Endometrial microvascular endothelial cells (primary cell): ENCODE measurements around the gene CDX2. TPM values are rescaled to one million over a fixed set of nuclear protein-coding genes. Genes with fewer than 3 reads are reported as not detected.

Experiments
- in situ Hi-C: cut with HindIII; loops from 2 replicates; pipeline ENCODE4 v1.10.0; 2017; ENCODE audit warnings: low sequenced_read_pairs, low pct_unique_long_range_greater_than_20kb; ENCODE audit errors: inconsistent ontology term
- total RNA-seq: library from RNA; depleted of rRNA; stranded (reverse); fragments of >200 nt; gene quantifications from one replicate; pipeline ENCODE4 v1.2.3, GENCODE V29; 2015; ENCODE audit errors: inconsistent ontology term

CDX2 gene
- total RNA-seq, 1 donor from 2014 or later: not detected

DNA sequence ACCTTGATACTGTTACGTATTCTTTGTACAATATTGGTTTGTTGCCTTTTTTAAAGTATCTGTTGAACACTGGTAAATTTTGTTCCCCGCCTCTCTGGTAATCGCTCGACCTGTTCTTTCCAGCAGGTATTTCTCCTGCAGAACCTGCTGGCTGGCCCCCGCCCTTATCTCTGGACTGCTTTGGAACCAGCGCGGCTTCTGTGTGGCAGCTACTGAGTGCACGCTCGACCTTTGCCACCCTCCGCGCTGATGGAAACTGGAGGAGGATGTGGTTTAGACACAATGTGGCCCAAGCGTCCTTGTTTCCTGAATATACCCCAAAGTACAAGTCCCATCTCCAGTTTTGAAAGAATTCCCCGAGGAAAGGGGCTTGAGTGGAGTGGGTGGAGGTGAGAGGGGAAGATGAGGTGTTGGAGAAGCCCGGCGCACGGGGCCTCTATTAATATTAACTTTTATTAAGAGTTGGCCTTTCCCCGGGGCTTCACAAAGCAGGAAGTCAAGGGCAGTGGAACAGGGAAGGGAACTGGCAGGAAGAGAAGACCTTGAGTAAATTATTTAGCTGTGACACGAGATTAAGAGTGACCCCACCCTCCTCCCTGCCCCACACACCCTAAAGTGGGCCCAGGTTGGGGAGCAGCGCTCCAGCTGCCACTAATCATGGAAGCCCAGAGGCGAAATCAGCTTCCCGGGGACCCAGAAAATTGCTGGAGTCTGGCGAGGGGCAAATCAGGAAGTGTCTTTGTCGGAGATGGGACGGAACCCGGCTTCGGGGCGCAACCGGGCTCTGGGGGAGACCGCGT, 16.0 kb downstream of the CDX2 start:
- in situ Hi-C loops: no loop called here

DNA sequence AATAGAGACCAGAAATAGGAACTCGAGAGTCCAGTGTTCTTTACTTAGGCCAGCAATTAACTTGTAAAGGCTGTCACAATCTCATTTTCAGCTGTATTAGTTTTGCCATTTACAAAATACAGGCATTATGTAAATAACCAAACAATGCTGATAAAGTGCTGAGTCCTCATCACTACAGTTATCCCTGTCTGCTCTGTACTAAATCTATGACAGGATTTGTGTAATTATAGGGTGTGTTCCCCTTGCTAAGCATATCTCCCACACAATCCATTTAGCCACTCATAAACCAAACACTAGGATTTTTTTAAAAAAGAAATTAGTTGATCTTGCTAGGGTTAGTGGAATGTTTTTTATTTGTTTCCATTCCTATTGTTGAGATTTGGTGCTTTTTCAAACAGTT, 26.1 kb downstream of the CDX2 start:
- in situ Hi-C loops: no loop called here

DNA sequence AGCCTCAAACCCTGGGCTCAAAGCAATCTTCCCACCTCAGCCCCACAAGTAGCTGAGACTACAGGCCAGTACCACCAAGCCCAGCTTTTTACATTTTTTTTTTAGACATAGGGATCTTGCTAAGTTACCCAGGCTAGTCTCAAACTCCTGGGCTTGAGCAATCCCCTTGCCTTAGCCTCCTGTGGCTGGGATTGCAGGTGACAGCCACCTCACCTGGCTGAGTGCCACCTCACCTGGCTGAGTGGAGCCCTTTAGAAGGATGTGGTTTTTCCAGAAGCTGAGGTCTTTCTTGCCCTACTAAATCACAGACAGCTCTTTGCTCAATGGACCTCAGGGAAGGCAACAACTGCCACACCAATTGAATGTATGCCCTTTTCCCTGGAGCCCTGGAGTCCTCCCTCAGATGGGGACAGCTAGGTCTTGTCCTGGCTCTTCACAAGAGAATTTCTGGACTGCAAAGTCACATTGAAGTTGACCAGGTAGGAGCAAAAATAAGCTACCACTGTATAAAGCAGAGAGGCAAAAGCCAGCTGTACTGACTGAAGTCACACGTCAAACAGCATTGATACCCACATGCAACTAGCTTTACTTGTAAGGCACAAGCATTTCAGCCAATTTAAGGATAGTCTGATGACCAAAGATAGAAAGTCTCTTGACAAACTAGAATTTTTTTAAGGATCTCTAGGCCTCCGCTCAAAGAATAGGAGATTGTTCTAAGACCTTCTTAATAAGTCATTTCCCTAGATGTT, 35.4 kb downstream of the CDX2 start:
- in situ Hi-C loops: no loop called here

DNA sequence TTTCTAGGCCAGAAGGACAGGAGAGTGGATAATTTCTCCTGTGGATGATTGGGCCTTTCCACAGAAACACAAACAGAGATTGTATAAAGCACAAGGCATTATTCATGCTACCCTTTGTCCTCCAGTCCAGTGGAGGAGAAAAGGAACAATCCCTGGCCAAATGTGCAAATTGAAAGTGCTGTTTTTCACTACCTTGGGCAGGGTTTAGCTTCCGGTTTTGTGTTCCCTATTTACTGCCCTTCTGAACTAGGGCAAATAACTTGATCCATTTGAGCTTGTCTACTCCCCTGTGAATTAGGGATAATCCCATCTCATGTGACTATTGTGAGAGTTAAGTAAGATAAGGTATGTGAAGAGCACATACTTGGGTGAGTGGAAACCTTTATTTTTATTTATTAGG, 36.0 kb downstream of the CDX2 start:
- in situ Hi-C loops: no loop called here

DNA sequence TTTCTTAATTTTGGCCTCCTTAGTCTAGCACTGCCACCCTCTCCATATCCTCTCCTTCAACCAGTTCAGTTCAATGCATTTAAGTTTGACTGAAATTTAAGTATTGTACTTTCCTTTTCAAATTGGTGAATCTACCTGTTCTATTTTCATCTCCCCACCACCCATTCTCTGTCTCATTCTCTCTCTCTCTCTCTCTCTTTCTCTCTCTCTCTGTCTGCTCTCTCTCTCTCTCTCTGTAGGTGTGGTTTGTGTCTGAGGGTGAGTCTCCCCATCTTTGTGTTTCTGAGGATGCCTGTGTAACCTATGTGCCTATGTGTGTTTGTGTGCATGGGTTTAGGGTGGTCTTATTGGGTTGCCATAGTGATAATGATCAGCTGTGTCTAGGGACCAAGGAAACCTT, 39.2 kb downstream of the CDX2 start:
- in situ Hi-C loops: no loop called here

DNA sequence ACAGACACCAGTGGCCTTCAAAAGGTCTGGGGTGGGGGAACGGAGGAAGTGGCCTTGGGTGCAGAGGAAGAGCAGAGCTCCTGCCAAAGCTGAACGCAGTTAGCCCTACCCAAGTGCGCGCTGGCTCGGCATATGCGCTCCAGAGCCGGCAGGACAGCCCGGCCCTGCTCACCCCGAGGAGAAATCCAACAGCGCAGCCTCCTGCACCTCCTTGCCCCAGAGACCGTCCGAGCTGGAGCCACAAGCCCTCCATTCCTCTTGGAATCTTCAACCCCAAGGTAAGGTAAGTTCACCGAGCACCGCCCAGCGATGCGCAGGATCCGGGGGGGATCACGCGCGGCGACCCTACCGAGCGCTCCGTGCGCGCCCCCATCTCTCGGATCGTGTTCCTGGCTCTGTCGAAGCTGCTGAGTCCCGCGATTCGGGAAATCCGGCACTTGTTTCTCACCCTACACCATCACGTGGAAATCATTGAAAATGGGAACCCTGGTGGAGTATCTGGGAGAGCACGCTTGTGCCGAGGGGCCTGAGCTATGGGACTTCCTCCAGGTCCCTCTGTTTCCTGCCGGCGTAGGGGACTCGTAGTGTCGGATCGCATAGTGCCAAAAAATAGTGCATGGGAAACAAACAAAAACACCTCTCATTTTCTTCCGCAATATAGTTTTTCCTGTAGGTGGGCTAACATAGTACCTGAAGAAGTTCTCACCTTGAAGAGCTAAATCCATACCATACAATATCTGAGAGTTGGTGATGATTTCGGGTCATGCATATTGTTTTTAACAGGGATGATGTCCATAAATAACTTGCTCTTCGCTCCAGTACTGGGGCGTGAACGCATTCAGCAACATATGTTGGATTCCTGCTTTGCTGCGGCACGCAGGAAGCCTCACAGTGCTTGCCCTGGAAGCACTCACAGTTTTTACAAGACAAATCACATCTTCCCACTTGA, 40.0 kb downstream of the CDX2 start:
- in situ Hi-C loops: no loop called here

DNA sequence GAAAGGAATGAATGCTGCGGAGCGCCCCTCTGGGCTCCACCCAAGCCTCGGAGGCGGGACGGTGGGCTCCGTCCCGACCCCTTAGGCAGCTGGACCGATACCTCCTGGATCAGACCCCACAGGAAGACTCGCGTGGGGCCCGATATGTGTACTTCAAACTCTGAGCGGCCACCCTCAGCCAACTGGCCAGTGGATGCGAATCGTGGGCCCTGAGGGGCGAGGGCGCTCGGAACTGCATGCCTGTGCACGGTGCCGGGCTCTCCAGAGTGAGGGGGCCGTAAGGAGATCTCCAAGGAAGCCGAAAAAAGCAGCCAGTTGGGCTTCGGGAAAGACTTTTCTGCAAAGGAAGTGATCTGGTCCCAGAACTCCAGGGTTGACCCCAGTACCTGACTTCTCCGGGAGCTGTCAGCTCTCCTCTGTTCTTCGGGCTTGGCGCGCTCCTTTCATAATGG, 40.7 kb downstream of the CDX2 start:
- in situ Hi-C loops: no loop called here

DNA sequence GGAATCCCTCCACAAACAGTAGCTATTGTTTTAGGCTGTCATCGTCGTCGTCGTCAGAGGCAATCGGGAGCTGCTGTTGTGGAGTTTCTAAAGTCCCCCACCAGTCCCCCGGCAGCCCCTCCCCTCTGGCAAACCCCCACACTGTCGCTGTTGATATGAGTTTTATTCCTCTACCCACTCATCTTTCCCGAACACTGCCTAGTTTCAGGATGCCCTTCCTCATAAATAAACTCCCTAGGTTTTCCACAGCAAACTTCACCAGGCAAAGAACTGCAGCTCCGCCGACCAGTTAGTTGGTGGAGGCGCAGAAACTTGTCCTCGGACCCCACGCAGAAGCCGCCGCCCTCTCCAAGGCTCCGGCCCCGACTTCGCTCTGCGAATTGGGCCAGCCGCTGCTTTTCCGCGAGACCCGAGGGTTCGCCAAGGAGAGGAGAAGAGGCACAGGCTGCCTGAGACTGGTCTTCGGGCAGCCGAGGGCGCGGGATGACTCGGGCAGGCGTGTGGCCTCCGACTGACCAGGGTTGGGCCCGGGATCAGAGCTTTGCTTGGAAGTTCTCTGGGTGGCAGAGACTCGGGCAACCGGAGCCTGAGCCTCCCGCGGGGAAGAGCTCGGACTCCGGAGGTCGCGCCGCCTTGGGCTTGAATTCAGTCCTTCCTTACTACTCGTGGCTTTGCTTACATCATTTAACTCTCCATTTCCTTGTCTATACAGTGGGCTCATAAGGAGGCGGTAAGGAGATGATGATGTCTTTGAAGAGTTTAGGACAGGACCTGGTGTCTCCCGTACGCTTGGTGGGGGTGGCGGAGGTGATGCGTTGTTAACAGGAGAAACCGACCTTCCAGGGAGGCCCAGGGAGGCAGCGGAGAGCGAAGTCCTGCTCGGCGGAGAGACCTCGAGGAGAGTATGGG, 41.4 kb downstream of the CDX2 start:
- in situ Hi-C loops: no loop called here

DNA sequence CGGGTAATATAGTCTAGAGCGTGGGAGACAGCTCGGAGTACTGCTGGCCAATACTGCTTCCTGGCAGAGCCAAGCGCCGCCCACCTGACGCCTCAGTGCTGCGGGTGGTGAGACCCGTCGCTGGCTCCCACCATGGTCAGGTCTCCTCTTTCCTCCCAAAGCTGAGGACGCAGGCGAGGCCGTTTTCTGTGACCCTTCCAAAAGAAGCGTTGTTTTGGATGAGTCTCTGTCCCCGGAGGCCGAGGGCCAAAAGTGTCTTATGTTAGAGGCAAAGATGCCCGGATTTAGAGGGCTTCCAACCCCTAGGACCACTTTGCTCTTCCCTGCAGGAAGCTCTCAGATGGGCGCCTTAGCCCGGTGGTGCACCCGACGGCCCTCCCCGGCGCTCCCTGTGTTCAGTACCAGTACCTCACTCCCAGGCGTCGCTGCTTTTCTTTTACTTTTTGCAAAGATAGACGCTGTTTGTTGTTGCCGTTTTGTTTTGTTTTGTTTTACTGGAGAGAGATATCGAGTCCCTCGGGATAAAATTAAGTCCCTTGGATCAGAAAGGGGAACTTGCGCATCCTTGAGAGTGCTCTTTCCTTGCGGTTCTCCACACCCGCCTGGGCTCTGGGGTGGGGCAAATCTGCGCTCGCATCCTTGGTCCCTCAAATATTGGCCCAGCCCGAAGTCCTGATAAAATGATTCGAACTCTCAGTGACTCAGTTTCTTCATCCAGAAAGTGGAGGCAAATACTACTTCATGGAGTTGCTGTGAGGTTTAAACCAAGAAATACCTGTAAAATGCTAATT, 42.3 kb downstream of the CDX2 start:
- in situ Hi-C loops: no loop called here

DNA sequence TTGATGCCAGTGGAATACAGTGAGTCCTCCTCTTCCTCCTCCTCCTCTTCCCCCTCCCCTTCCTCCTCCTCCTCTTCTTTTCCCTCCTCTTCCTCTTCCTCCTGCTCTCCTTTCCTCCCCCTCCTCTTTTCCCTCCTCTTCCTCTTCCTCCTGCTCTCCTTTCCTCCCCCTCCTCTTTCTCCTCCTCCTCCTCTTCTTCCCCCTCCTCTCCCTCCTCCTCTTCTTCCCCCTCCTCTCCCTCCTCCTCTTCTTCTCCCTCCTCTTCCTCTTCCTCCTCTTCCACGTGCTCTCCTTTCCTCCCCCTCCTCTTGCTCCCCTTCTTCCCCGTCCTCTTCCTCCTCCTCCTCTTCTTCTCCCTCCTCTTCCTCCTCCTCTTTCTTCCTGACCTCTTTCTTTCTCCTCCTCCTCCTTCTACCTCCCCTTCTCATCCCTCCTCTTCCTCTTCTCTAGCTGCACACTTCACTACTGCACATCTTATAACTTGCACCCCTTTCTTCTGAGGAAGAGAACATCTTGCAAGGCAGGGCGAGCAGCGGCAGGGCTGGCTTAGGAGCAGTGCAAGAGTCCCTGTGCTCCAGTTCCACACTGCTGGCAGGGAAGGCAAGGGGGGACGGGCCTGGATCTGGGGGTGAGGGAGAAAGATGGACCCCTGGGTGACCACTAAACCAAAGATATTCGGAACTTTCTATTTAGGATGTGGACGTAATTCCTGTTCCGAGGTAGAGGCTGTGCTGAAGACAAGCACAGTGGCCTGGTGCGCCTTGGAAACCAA, 43.7 kb downstream of the CDX2 start:
- in situ Hi-C loops: no loop called here

DNA sequence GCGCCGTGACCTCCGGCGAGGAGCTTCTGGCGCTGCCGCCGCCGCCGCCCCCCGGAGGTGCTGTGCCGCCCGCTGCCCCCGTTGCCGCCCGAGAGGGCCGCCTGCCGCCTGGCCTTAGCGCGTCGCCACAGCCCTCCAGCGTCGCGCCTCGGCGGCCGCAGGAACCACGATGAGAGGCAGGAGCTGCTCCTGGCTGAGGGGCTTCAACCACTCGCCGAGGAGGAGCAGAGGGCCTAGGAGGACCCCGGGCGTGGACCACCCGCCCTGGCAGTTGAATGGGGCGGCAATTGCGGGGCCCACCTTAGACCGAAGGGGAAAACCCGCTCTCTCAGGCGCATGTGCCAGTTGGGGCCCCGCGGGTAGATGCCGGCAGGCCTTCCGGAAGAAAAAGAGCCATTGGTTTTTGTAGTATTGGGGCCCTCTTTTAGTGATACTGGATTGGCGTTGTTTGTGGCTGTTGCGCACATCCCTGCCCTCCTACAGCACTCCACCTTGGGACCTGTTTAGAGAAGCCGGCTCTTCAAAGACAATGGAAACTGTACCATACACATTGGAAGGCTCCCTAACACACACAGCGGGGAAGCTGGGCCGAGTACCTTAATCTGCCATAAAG, 44.5 kb downstream of the CDX2 start:
- in situ Hi-C loops: no loop called here

DNA sequence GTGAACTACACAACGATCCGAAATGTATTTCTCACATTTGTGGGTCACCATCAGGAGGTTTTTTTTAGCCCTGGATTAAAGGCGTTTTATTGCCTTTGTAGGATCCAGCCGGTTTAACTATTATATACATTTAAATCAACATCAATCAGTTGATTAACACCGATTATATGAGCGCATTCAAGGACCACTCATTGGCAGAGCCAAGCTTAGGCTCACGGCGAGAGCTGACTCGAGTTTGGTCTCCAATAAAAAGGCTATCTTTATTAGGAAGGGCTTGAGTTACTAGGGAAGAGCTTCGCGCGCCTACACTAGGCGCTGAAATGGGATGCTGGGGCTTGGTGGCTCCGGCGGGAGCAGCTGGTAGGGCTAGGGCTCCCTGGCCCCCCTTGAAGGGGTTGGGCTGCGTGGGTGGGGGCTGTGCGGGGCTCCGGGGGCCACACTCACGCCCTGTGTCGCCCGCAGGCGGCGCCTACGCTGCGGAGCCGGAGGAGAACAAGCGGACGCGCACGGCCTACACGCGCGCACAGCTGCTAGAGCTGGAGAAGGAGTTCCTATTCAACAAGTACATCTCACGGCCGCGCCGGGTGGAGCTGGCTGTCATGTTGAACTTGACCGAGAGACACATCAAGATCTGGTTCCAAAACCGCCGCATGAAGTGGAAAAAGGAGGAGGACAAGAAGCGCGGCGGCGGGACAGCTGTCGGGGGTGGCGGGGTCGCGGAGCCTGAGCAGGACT, 45.2 kb downstream of the CDX2 start:
- in situ Hi-C loops: no loop called here

DNA sequence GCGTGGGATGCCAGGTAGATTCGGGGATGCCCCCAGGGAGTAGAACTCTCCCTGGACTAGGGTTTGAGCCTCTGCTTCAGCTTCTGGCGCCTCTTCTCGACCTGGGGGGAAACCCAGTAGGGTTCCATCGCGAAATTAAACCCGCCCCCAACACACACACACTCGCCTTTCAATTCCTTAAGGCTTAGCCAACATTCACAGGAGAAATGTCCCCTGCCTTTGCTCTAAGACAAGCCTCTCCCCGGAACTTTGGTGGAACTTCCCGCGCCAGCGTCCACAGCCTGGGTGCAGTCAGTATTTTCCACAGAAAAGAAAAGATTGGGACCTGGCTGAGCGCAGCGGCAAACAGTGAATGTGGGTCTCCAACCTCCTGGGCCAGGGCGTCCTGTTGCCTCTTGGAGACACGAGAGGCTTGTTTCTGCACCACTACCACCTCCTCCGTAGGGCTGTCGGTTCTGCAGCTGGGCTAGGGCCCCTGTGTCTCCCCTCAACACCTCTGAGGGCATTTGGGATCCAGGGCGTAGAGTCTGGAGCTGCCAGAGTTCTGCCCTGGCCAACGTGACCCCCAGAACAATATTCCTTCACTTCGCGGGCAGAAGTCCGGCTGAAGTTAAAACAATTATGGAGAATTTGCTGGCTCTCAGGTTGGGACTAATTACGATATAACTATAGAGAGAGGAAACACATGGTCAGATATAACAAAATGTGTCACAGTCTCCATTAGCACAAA, 46.1 kb downstream of the CDX2 start:
- in situ Hi-C loops: no loop called here

DNA sequence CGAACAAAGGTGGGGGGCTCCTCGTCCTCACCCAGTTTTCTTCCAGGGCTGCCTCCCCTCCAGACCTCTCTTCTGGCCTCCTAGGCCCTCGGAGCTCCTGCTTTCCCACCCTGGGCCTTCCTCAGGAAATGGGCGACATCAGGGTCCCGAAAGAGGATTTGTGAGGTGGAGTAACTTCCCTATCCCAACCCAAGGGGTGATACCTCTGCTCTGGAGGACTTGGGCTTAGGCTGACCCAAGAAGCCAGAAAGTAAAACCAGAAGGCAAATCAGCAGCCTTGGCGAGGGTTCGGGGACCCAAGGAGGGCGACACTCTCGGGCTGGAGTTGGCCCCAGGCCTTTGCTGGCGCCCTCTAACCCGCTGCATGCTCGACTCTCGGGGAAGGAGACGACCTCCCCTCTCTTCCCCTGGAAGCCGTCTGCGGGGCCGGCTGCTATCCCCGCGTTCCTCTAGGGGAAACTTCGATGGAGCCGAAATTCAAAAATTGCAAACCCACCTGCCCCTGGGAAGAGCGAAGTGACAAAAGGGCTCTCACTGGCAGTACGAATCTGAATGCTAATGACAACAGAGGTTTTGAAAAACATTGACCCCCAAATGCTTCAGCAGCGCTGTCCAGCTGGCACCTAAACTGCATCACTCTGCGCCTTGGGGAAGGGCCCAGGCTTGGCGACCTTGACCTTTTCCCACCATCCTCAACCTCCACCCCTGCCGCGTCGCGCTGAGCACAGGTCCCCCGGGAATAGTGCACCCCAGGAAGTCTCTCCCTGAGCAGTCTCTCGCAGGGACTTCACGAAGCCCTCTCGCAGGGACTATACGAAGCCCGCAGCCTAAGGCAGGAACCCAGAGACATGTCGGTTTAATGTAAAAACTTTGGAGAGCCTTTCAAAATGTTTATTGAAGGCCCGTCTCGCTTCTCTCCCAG, 46.9 kb downstream of the CDX2 start:
- in situ Hi-C loops: no loop called here
